GM12892 (cell line): ENCODE data around the gene SDF4.

ENCODE experiments used
- POLR2A ChIP-seq: IDR thresholded peaks from 2 replicates; pipeline ENCODE4 v1.6.1; 2011; ENCODE audit warnings: low read depth, low read length, control low read depth
- POLR2AphosphoS5 ChIP-seq: IDR thresholded peaks from 2 replicates; pipeline ENCODE4 v1.6.1; 2011; ENCODE audit warnings: low read depth, low read length, control low read depth

GRCh38 chr1:1255611-1256010, 23.8 kb upstream of the SDF4 start:
- TF ChIP-seq POLR2AphosphoS5 = no peak
- no peak for TF ChIP-seq POLR2A
